ENCODE measurements around the gene LRRC27.
"Not testable (repeated sequence)": the region's sequence is repeated elsewhere in the genome, so short reads cannot be mapped to it uniquely, and the experiment has no call there.

The LRRC27 gene

GRCh38 chr10:132376394-132376851 lies 44.4 kb downstream of the LRRC27 start:
- no peak for DNase-seq

- DNase-seq, result no peak
Observed at GRCh38 chr10:132377326-132377725, 45.3 kb downstream of the LRRC27 start.

GRCh38 chr10:132379026-132379425 lies 47.0 kb downstream of the LRRC27 start:
- not testable (repeated sequence) for DNase-seq

GRCh38 chr10:132380986-132381385 lies 49.0 kb downstream of the LRRC27 start:
- not testable (repeated sequence) for DNase-seq

- DNase-seq, result no peak
Observed at GRCh38 chr10:132381741-132382140, 49.7 kb downstream of the LRRC27 start.

GRCh38 chr10:132382231-132382922 lies 50.4 kb downstream of the LRRC27 start:
- no peak for DNase-seq

- no peak for DNase-seq
Observed at GRCh38 chr10:132383101-132383500, 51.1 kb downstream of the LRRC27 start.

- DNase-seq, result no peak
Observed at GRCh38 chr10:132383751-132384196, 51.8 kb downstream of the LRRC27 start.

GRCh38 chr10:132384618-132385388 lies 52.8 kb downstream of the LRRC27 start:
- DNase-seq, result no peak

GRCh38 chr10:132385389-132385667 lies 53.3 kb downstream of the LRRC27 start:
- no peak for DNase-seq

GRCh38 chr10:132385721-132386418 lies 53.9 kb downstream of the LRRC27 start:
- DNase-seq, result no peak

GRCh38 chr10:132386419-132386831 lies 54.4 kb downstream of the LRRC27 start:
- no peak for DNase-seq

- DNase-seq, result not testable (repeated sequence)
Observed at GRCh38 chr10:132386896-132387295, 54.9 kb downstream of the LRRC27 start.

- peak; percentile 11 to 16 for DNase-seq
Observed at GRCh38 chr10:132387764-132388210, 55.8 kb downstream of the LRRC27 start.

- DNase-seq, result no peak
Observed at GRCh38 chr10:132388891-132389432, 57.0 kb downstream of the LRRC27 start.

GRCh38 chr10:132389433-132390169 lies 57.6 kb downstream of the LRRC27 start:
- DNase-seq, result peak in 1 of 2 experiments; percentile 33

GRCh38 chr10:132390170-132390920 lies 58.4 kb downstream of the LRRC27 start:
- DNase-seq, result no peak

- DNase-seq, result no peak
Observed at GRCh38 chr10:132390921-132391675, 59.1 kb downstream of the LRRC27 start.

- no peak for DNase-seq
Observed at GRCh38 chr10:132391676-132392020, 59.7 kb downstream of the LRRC27 start.

GRCh38 chr10:132392184-132392800 lies 60.3 kb downstream of the LRRC27 start:
- DNase-seq, result no peak
